ENCODE results near the gene COL11A2.

GRCh38 chr6:33139596-33140206, 52.6 kb downstream of the COL11A2 start:
- TF ChIP-seq CTCF (IDR thresholded peaks at IDR 0.05): no peak
- TF ChIP-seq POLR2A (IDR thresholded peaks at IDR 0.05): no peak
